ENCODE data around the gene ADIPOR2. TPM values are rescaled to one million over a fixed set of nuclear protein-coding genes. Genes with fewer than 3 reads are reported as not detected.
"Not testable (repeated sequence)": the region's sequence is repeated elsewhere in the genome, so short reads cannot be mapped to it uniquely, and the experiment has no call there.

ADIPOR2 gene
- total and polyA plus RNA-seq, 10 of the 15 experiments (the other 5 are each of a cell fraction or from before 2014, with no cell fraction given) = 8.6 to 65.0 (median 38.0) TPM

GRCh38 chr12:1732914-1733313 is 42.0 kb downstream of the ADIPOR2 start (continued):
- TF ChIP-seq SPI1 (IDR thresholded peaks at IDR 0.05; ENCODE audit: borderline replicate concordance, insufficient read depth, low read depth, low read length) (no peak), RELB (IDR thresholded peaks at IDR 0.05; ENCODE audit: low read depth) (no peak), ZNF274 (IDR thresholded peaks at IDR 0.05; ENCODE audit: insufficient read depth, insufficient read length) (no peak), SP1 (IDR thresholded peaks at IDR 0.05; ENCODE audit: low read depth, low read length) (no peak)

- POLR2A ChIA-PET; H3K4me3 ChIP-seq; H3K27me3 ChIP-seq (replicated peaks in 1 of 2; ENCODE audit: control insufficient read depth in 2 of 2, insufficient read depth in 2 of 2, low read length in 1 of 2); H2AFZ ChIP-seq (ENCODE audit: control insufficient read depth, low read depth, low read length); CTCF ChIA-PET; H3K36me3 ChIP-seq (ENCODE audit: control insufficient read depth in 2 of 2, insufficient read depth in 2 of 2, low read length in 1 of 2); H3K9ac ChIP-seq (ENCODE audit: control insufficient read depth, insufficient read depth, low read length); BruUV-seq (replicated peaks); H4K20me1 ChIP-seq (ENCODE audit: control insufficient read depth, insufficient read depth); SMC1A ChIA-PET (ENCODE audit: uncharacterized antibody, unreplicated experiment); ATAC-seq; DNase-seq (ENCODE audit: low read depth, low spot score); H3K27ac ChIP-seq (ENCODE audit: control insufficient read depth, insufficient read depth); H3K4me2 ChIP-seq (ENCODE audit: control insufficient read depth, insufficient read depth); in situ Hi-C loops (cut with MboI); intact Hi-C loops (cut with micrococcal nuclease; ENCODE audit: unreplicated experiment); H3K9me3 ChIP-seq (replicated peaks; ENCODE audit: control insufficient read depth, insufficient read depth, low read length); RAD21 ChIA-PET (ENCODE audit: unreplicated experiment); FAIRE-seq; H3K4me1 ChIP-seq (ENCODE audit: control insufficient read depth, insufficient read depth, low read length): not testable (repeated sequence)
- WGBS (ENCODE audit: insufficient coverage, insufficient replicate concordance, low lambda C conversion rate, missing lambda C conversion rate) = 100% methylated on average over 5 of the region's 5 CpGs
- H3K79me2 ChIP-seq (ENCODE audit: control insufficient read depth, insufficient read depth, low read length) = peaks cover 33% of the 10 kb centered on the region
Observed at GRCh38 chr12:1733712-1734111, 42.8 kb downstream of the ADIPOR2 start.

Measured in GM12878 (cell line).